ENCODE measurements around the gene BCR. TPM values are rescaled to one million over a fixed set of nuclear protein-coding genes. Genes with fewer than 3 reads are reported as not detected.

Gene BCR
- total RNA-seq, 1 donor = 59.5 TPM

- Histone ChIP-seq H3K4me3 (ENCODE audit: low read length) (no peak overlapping the region), H3K9me3 (ENCODE audit: low read depth, low read length) (no peaks in the 10 kb centered on the region), H3K27me3 (ENCODE audit: insufficient read depth, low read length) (no peaks in the 10 kb centered on the region), H3K4me1 (ENCODE audit: insufficient read depth, low read length) (peaks cover 17% of the 10 kb centered on the region)
These were observed 84.5 kb downstream of the BCR start for GRCh38 chr22:23264610-23265367.

DNA sequence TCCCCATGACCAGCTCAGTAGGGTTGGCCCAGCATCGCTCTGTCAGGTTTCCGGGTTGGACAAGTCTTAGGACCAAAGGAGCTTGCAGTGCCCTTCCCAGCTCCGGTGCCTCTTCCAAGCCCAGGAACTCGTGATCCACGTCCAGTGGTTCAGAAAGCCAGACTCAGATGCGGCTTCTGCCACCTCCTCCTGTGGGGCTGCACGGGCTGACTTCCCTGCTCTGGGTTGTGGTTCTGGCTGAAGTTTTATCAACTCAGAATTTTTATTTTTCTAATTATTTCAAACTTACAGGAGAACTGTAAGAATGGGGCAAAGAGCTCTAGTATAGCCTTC, 85.0 kb downstream of the BCR start:
- Histone ChIP-seq H3K4me3 (ENCODE audit: low read length) (no peak overlapping the region), H3K27me3 (ENCODE audit: insufficient read depth, low read length) (no peaks in the 10 kb centered on the region), H3K9me3 (ENCODE audit: low read depth, low read length) (no peaks in the 10 kb centered on the region), H3K4me1 (ENCODE audit: insufficient read depth, low read length) (peaks cover 17% of the 10 kb centered on the region)

DNA sequence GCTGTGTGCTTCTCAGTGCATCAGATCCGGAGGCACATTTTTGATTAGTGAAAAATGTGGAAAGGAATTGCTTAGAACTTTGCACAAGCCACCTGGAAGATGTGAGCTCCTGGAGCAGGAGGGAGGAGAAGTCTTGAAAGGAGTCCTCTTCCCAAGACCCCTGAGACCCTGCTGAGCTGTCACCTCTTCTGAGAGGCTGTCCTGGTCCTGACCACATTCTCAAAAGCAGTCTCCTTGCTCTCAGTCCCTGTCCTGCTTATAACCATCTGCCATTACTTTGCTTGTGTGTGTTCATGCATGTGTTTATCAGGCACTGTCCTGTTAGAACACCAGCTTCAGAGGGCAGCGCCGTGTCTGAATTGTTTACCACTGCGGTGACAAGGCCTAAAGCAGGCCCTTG, 86.5 kb downstream of the BCR start:
- Histone ChIP-seq H3K4me3 (ENCODE audit: low read length) (no peak overlapping the region), H3K9me3 (ENCODE audit: low read depth, low read length) (no peaks in the 10 kb centered on the region), H3K27me3 (ENCODE audit: insufficient read depth, low read length) (no peaks in the 10 kb centered on the region), H3K4me1 (ENCODE audit: insufficient read depth, low read length) (peaks cover 17% of the 10 kb centered on the region)

GRCh38 chr22:23267226-23268043, 87.1 kb downstream of the BCR start:
- Histone ChIP-seq H3K9me3 (ENCODE audit: low read depth, low read length) (no peaks in the 10 kb centered on the region), H3K4me1 (ENCODE audit: insufficient read depth, low read length) (peaks cover 17% of the 10 kb centered on the region), H3K27me3 (ENCODE audit: insufficient read depth, low read length) (no peaks in the 10 kb centered on the region), H3K4me3 (ENCODE audit: low read length) (no peak overlapping the region)

DNA sequence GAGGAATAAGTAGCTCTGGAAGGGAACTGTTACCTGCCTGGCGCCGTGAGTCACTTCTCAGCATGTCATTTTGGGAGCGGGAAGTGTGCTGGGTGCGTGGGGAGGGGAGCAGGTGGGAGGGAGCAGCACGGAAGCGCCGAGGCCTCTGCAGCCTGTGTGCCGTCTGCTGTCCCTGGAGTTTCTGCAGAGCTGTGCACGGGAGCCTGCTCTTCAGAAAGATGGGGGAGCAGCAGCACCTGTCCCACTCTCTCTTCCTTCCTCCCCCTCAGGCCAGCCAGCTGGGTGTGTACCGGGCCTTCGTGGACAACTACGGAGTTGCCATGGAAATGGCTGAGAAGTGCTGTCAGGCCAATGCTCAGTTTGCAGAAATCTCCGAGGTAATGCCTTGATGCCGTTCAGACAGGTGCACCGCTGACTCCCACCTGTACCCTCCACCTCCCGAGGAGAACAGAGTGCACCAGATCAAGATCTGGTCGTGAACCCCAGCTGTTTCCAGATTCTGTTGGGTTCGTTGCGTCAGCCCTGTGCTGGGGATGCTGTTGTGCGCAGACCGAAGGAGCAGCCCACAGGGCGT, 87.9 kb downstream of the BCR start:
- no peak overlapping the region for H3K4me3 ChIP-seq (ENCODE audit: low read length)
- no peaks in the 10 kb centered on the region for H3K27me3 ChIP-seq (ENCODE audit: insufficient read depth, low read length)
- no peaks in the 10 kb centered on the region for H3K9me3 ChIP-seq (ENCODE audit: low read depth, low read length)
- H3K4me1 ChIP-seq (ENCODE audit: insufficient read depth, low read length) = peaks cover 17% of the 10 kb centered on the region

DNA sequence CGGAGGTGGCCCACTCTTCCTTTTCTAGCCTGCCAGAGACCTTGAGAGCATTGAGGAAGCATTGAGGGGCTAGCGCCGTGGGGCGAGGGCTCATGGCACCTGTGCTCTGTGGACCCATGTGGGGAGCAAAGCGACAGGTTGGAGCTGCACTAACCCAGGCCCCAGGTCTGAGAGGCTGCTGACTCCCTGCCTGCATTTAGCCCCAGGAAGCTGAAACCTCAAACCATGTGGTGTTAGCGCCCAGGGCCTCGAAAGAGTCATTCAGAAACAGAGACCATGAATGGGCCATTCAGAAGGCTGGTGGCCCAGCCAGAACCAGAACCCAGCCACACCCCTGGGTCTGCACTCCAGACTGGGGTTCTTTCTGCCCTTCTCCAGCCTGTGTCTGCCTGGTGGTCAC, 88.6 kb downstream of the BCR start:
- Histone ChIP-seq H3K4me3 (ENCODE audit: low read length) (no peak overlapping the region), H3K9me3 (ENCODE audit: low read depth, low read length) (no peaks in the 10 kb centered on the region), H3K4me1 (ENCODE audit: insufficient read depth, low read length) (peaks cover 12% of the 10 kb centered on the region), H3K27me3 (ENCODE audit: insufficient read depth, low read length) (no peaks in the 10 kb centered on the region)

DNA sequence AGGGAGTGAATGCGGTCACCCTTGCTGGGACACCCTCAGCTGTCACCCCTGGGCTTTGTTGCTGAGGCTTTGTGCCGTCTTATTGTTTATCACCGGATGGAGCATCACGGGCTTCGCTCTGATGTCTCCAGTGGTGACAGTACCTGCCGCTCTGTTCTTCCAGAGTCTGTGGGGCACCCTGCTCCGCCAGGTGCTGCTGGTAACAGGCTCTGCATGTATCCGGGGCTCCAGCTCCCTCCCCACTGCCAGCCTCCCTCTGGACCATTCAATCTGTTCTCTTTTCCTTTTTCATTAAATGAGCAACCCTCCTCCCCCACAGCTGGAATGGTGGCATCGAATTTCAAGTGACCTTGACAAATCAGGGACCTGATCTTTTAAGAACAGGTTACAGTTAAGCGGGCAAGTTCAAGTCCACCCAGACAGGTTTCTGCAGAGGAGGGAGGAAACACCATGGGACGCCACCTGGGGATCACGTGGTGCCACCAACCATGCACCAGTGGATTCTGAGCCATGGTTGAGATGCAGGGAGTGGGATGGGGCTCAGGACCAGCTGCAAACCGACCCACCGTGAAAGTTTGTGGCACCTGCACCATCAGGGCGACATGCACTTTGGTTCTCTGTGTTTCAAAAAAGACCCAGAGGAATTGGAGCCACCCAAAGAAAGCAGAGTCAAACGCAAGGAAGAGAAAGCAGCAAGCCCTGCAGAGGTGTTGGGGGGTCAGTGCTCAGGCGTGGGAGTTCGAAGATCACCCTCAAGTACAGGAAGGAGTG, 89.3 kb downstream of the BCR start:
- H3K4me1 ChIP-seq (ENCODE audit: insufficient read depth, low read length) = peaks cover 10% of the 10 kb centered on the region
- no peaks in the 10 kb centered on the region for H3K9me3 ChIP-seq (ENCODE audit: low read depth, low read length)
- H3K27me3 ChIP-seq (ENCODE audit: insufficient read depth, low read length) = no peaks in the 10 kb centered on the region
- H3K4me3 ChIP-seq (ENCODE audit: low read length) = no peak overlapping the region

DNA sequence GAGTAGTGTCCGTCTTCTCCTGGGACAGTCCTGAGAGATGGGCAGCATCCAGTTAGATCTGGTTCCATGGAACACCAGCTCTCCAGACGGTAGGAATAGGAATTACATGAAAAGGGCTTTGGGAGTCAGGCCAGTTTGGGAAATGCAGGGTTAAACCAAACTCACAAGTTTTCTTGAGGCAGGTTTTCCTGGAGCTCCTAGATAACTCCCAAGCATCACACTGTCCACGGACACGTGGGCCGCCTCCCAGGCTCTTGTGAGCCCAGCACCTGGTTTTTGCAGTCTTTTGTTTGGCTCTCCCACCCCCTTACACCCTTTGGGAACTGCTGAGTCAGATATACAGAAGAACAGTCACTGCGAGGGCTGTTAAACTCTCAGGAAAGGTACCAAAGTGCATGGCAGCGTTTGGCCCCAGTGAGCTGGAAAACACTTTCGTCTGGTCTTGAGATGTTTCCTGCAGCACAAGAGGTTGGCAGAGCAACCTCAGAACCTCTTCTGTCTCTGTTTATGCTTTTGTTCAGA, 90.0 kb downstream of the BCR start:
- no peak overlapping the region for H3K4me3 ChIP-seq (ENCODE audit: low read length)
- no peaks in the 10 kb centered on the region for H3K9me3 ChIP-seq (ENCODE audit: low read depth, low read length)
- no peaks in the 10 kb centered on the region for H3K27me3 ChIP-seq (ENCODE audit: insufficient read depth, low read length)
- H3K4me1 ChIP-seq (ENCODE audit: insufficient read depth, low read length) = peaks cover 8% of the 10 kb centered on the region

DNA sequence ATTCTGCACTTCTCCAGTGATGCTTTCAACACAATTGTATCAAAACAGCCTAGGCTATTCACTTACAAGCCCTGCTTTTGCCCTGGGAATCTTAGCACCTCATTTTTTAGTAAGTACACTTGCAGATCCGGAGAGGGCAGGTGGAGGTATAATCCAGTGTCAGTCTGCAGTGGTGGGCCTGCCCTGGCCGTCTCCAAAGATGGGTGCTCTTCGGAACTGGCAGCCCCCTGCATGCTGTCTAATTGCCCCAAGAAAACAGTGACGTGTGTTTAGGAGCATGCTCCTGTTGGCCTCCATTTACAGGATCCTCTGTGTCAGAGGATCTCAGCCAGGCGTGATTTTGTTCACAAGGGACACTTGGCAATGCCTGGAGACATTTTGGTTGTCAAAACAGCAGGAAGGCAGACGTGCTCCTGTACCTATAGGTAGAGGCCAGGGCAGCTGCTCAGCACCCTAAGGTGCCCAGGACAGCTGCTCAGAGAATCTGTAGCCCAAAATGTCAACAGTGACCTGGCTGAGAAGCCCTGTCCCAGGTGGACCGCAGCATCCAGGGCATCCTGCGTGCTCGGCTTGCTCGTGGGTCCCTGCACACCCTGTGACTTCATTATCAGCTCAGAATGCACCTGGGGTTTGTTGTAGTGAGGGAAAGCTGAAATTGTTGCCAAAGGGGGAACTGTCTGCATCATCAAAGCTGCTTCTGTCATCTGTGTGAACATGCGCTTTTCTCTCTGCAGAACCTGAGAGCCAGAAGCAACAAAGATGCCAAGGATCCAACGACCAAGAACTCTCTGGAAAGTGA, 90.7 kb downstream of the BCR start:
- Histone ChIP-seq H3K27me3 (ENCODE audit: insufficient read depth, low read length) (no peaks in the 10 kb centered on the region), H3K4me1 (ENCODE audit: insufficient read depth, low read length) (peaks cover 8% of the 10 kb centered on the region), H3K9me3 (ENCODE audit: low read depth, low read length) (no peaks in the 10 kb centered on the region), H3K4me3 (ENCODE audit: low read length) (no peak overlapping the region)

- Histone ChIP-seq H3K4me3 (ENCODE audit: low read length) (no peak overlapping the region), H3K27me3 (ENCODE audit: insufficient read depth, low read length) (no peaks in the 10 kb centered on the region), H3K9me3 (ENCODE audit: low read depth, low read length) (no peaks in the 10 kb centered on the region), H3K4me1 (ENCODE audit: insufficient read depth, low read length) (peaks cover 9% of the 10 kb centered on the region)
These were observed 91.2 kb downstream of the BCR start for GRCh38 chr22:23271597-23271908.

GRCh38 chr22:23272371-23272770, 92.1 kb downstream of the BCR start:
- Histone ChIP-seq H3K4me3 (ENCODE audit: low read length) (no peak overlapping the region), H3K4me1 (ENCODE audit: insufficient read depth, low read length) (peaks cover 13% of the 10 kb centered on the region), H3K9me3 (ENCODE audit: low read depth, low read length) (no peaks in the 10 kb centered on the region), H3K27me3 (ENCODE audit: insufficient read depth, low read length) (no peaks in the 10 kb centered on the region)

DNA sequence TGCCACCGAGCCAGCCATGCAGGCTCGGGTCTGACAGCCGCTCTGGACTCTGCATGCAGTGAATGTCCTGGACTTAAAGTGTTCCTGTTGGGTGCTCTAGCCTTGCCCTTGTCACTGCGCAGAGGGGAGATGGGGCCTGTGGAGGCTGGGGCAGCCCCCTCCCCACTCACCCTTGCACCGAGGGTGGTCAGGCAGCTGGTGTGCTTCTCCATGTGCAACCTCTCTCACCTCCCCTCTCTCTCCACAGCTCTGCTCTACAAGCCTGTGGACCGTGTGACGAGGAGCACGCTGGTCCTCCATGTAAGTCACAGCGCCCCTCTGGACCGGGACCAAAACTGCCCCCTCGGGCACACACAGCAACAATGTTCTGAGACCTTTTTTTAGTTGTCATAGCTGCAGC, 92.5 kb downstream of the BCR start:
- no peaks in the 10 kb centered on the region for H3K9me3 ChIP-seq (ENCODE audit: low read depth, low read length)
- H3K4me3 ChIP-seq (ENCODE audit: low read length) = no peak overlapping the region
- peaks cover 15% of the 10 kb centered on the region for H3K4me1 ChIP-seq (ENCODE audit: insufficient read depth, low read length)
- H3K27me3 ChIP-seq (ENCODE audit: insufficient read depth, low read length) = no peaks in the 10 kb centered on the region

GRCh38 chr22:23273445-23274145, 93.3 kb downstream of the BCR start:
- H3K9me3 ChIP-seq (ENCODE audit: low read depth, low read length) = no peaks in the 10 kb centered on the region
- H3K4me1 ChIP-seq (ENCODE audit: insufficient read depth, low read length) = peaks cover 15% of the 10 kb centered on the region
- no peak overlapping the region for H3K4me3 ChIP-seq (ENCODE audit: low read length)
- no peaks in the 10 kb centered on the region for H3K27me3 ChIP-seq (ENCODE audit: insufficient read depth, low read length)

- Histone ChIP-seq H3K4me3 (ENCODE audit: low read length) (no peak overlapping the region), H3K4me1 (ENCODE audit: insufficient read depth, low read length) (peaks cover 16% of the 10 kb centered on the region)
These were observed 93.8 kb downstream of the BCR start for GRCh38 chr22:23274146-23274526.

More at GRCh38 chr22:23274146-23274526, 93.8 kb downstream of the BCR start:
- Histone ChIP-seq H3K27me3 (ENCODE audit: insufficient read depth, low read length) (no peaks in the 10 kb centered on the region), H3K9me3 (ENCODE audit: low read depth, low read length) (no peaks in the 10 kb centered on the region)

All from mononuclear cell (primary cell).